ENCODE results near the gene PTPRT. TPM values are rescaled to one million over a fixed set of nuclear protein-coding genes. Genes with fewer than 3 reads are reported as not detected.

Gene PTPRT
- total RNA-seq, 1 experiment from 2014 or later, result 44.5 TPM

- Histone ChIP-seq H3K27ac (ENCODE audit: low read length) (no peak overlapping the region), H3K4me1 (ENCODE audit: low read length) (no peaks in the 10 kb centered on the region), H3K36me3 (ENCODE audit: insufficient read depth, low read length) (no peaks in the 10 kb centered on the region), H3K79me2 (ENCODE audit: low read length) (no peaks in the 10 kb centered on the region), H3K9me2 (replicated peaks; ENCODE audit: insufficient read depth, low read length) (no peaks in the 10 kb centered on the region), H2AFZ (ENCODE audit: low read length) (no peak overlapping the region), H3K9ac (ENCODE audit: low read length) (no peak overlapping the region), H3K4me3 (ENCODE audit: low read length) (no peak overlapping the region), H4K20me1 (ENCODE audit: insufficient read depth, low read depth, low read length) (no peaks in the 10 kb centered on the region), H3K4me2 (ENCODE audit: low read depth, low read length, poor library complexity, severe bottlenecking) (no peak overlapping the region), H3K9me3 (ENCODE audit: low read length) (no peaks in the 10 kb centered on the region), H3K27me3 (ENCODE audit: low read length) (no peaks in the 10 kb centered on the region)
- DNase-seq, result no peak
Measured at GRCh38 chr20:42134265-42135098, 1055.2 kb downstream of the PTPRT start.

- no peak overlapping the region for H3K9ac ChIP-seq (ENCODE audit: low read length)
- H3K9me3 ChIP-seq (ENCODE audit: low read length), result no peaks in the 10 kb centered on the region
- no peaks in the 10 kb centered on the region for H3K27me3 ChIP-seq (ENCODE audit: low read length)
- no peak overlapping the region for H2AFZ ChIP-seq (ENCODE audit: low read length)
- no peak overlapping the region for H3K4me2 ChIP-seq (ENCODE audit: low read depth, low read length, poor library complexity, severe bottlenecking)
- H3K4me3 ChIP-seq (ENCODE audit: low read length), result no peak overlapping the region
- H3K9me2 ChIP-seq (replicated peaks; ENCODE audit: insufficient read depth, low read length), result no peaks in the 10 kb centered on the region
- no peaks in the 10 kb centered on the region for H3K36me3 ChIP-seq (ENCODE audit: insufficient read depth, low read length)
- H3K79me2 ChIP-seq (ENCODE audit: low read length), result no peaks in the 10 kb centered on the region
- DNase-seq, result no peak
- H4K20me1 ChIP-seq (ENCODE audit: insufficient read depth, low read depth, low read length), result no peaks in the 10 kb centered on the region
- H3K4me1 ChIP-seq (ENCODE audit: low read length), result no peaks in the 10 kb centered on the region
- no peak overlapping the region for H3K27ac ChIP-seq (ENCODE audit: low read length)
Measured at GRCh38 chr20:42130810-42131596, 1058.7 kb downstream of the PTPRT start.

- Histone ChIP-seq H3K9me3 (ENCODE audit: low read length) (no peaks in the 10 kb centered on the region), H3K9me2 (replicated peaks; ENCODE audit: insufficient read depth, low read length) (no peaks in the 10 kb centered on the region), H3K4me1 (ENCODE audit: low read length) (no peaks in the 10 kb centered on the region), H3K4me3 (ENCODE audit: low read length) (no peak overlapping the region), H2AFZ (ENCODE audit: low read length) (no peak overlapping the region), H3K4me2 (ENCODE audit: low read depth, low read length, poor library complexity, severe bottlenecking) (no peak overlapping the region), H3K27me3 (ENCODE audit: low read length) (no peaks in the 10 kb centered on the region), H3K27ac (ENCODE audit: low read length) (no peak overlapping the region), H3K9ac (ENCODE audit: low read length) (no peak overlapping the region), H3K36me3 (ENCODE audit: insufficient read depth, low read length) (no peaks in the 10 kb centered on the region), H3K79me2 (ENCODE audit: low read length) (no peaks in the 10 kb centered on the region), H4K20me1 (ENCODE audit: insufficient read depth, low read depth, low read length) (no peaks in the 10 kb centered on the region)
- DNase-seq, result no peak
Measured at GRCh38 chr20:42125426-42125825, 1064.3 kb downstream of the PTPRT start.

GRCh38 chr20:42123981-42124473, 1065.7 kb downstream of the PTPRT start:
- Histone ChIP-seq H3K79me2 (ENCODE audit: low read length) (no peaks in the 10 kb centered on the region), H3K4me1 (ENCODE audit: low read length) (no peaks in the 10 kb centered on the region), H4K20me1 (ENCODE audit: insufficient read depth, low read depth, low read length) (no peaks in the 10 kb centered on the region), H3K27ac (ENCODE audit: low read length) (no peak overlapping the region), H3K4me3 (ENCODE audit: low read length) (no peak overlapping the region), H3K4me2 (ENCODE audit: low read depth, low read length, poor library complexity, severe bottlenecking) (no peak overlapping the region), H3K27me3 (ENCODE audit: low read length) (no peaks in the 10 kb centered on the region), H2AFZ (ENCODE audit: low read length) (no peak overlapping the region), H3K9ac (ENCODE audit: low read length) (no peak overlapping the region), H3K36me3 (ENCODE audit: insufficient read depth, low read length) (no peaks in the 10 kb centered on the region), H3K9me3 (ENCODE audit: low read length) (no peaks in the 10 kb centered on the region), H3K9me2 (replicated peaks; ENCODE audit: insufficient read depth, low read length) (no peaks in the 10 kb centered on the region)
- DNase-seq, result no peak

GRCh38 chr20:42118409-42119125, 1071.1 kb downstream of the PTPRT start:
- Histone ChIP-seq H3K4me2 (ENCODE audit: low read depth, low read length, poor library complexity, severe bottlenecking) (no peak overlapping the region), H3K9ac (ENCODE audit: low read length) (no peak overlapping the region), H3K79me2 (ENCODE audit: low read length) (no peaks in the 10 kb centered on the region), H4K20me1 (ENCODE audit: insufficient read depth, low read depth, low read length) (no peaks in the 10 kb centered on the region), H3K9me3 (ENCODE audit: low read length) (no peaks in the 10 kb centered on the region), H2AFZ (ENCODE audit: low read length) (no peak overlapping the region), H3K27ac (ENCODE audit: low read length) (no peak overlapping the region), H3K9me2 (replicated peaks; ENCODE audit: insufficient read depth, low read length) (no peaks in the 10 kb centered on the region), H3K4me3 (ENCODE audit: low read length) (no peak overlapping the region), H3K4me1 (ENCODE audit: low read length) (peaks cover 15% of the 10 kb centered on the region), H3K27me3 (ENCODE audit: low read length) (no peaks in the 10 kb centered on the region), H3K36me3 (ENCODE audit: insufficient read depth, low read length) (no peaks in the 10 kb centered on the region)
- DNase-seq, result no peak

GRCh38 chr20:42118001-42118400, 1071.7 kb downstream of the PTPRT start:
- Histone ChIP-seq H3K9ac (ENCODE audit: low read length) (no peak overlapping the region), H3K4me1 (ENCODE audit: low read length) (peaks cover 20% of the 10 kb centered on the region), H3K27ac (ENCODE audit: low read length) (no peak overlapping the region), H4K20me1 (ENCODE audit: insufficient read depth, low read depth, low read length) (no peaks in the 10 kb centered on the region), H3K27me3 (ENCODE audit: low read length) (no peaks in the 10 kb centered on the region), H3K4me3 (ENCODE audit: low read length) (no peak overlapping the region), H2AFZ (ENCODE audit: low read length) (no peak overlapping the region), H3K4me2 (ENCODE audit: low read depth, low read length, poor library complexity, severe bottlenecking) (no peak overlapping the region), H3K9me3 (ENCODE audit: low read length) (no peaks in the 10 kb centered on the region), H3K36me3 (ENCODE audit: insufficient read depth, low read length) (no peaks in the 10 kb centered on the region; the same call in 1 of the 2 replicates), H3K79me2 (ENCODE audit: low read length) (no peaks in the 10 kb centered on the region), H3K9me2 (replicated peaks; ENCODE audit: insufficient read depth, low read length) (no peaks in the 10 kb centered on the region)
- DNase-seq, result no peak

- peaks cover 26% of the 10 kb centered on the region for H3K4me1 ChIP-seq (ENCODE audit: low read length)
- DNase-seq, result no peak
- no peak overlapping the region for H3K9ac ChIP-seq (ENCODE audit: low read length)
- no peaks in the 10 kb centered on the region; the same call in 1 of the 2 replicates for H3K36me3 ChIP-seq (ENCODE audit: insufficient read depth, low read length)
- H3K4me3 ChIP-seq (ENCODE audit: low read length), result no peak overlapping the region
- peak overlapping the region; percentile 24 for H3K4me2 ChIP-seq (ENCODE audit: low read depth, low read length, poor library complexity, severe bottlenecking)
- no peaks in the 10 kb centered on the region for H4K20me1 ChIP-seq (ENCODE audit: insufficient read depth, low read depth, low read length)
- no peaks in the 10 kb centered on the region for H3K27me3 ChIP-seq (ENCODE audit: low read length)
- no peaks in the 10 kb centered on the region for H3K79me2 ChIP-seq (ENCODE audit: low read length)
- H2AFZ ChIP-seq (ENCODE audit: low read length), result no peak overlapping the region
- H3K9me3 ChIP-seq (ENCODE audit: low read length), result no peaks in the 10 kb centered on the region
- no peaks in the 10 kb centered on the region for H3K9me2 ChIP-seq (replicated peaks; ENCODE audit: insufficient read depth, low read length)
- no peak overlapping the region for H3K27ac ChIP-seq (ENCODE audit: low read length)
Measured at GRCh38 chr20:42113236-42113635, 1076.5 kb downstream of the PTPRT start.

GRCh38 chr20:42112161-42112560, 1077.5 kb downstream of the PTPRT start:
- Histone ChIP-seq H3K27ac (ENCODE audit: low read length) (no peak overlapping the region), H3K4me1 (ENCODE audit: low read length) (peaks cover 26% of the 10 kb centered on the region), H3K4me3 (ENCODE audit: low read length) (no peak overlapping the region), H3K36me3 (ENCODE audit: insufficient read depth, low read length) (no peaks in the 10 kb centered on the region; the same call in 1 of the 2 replicates), H2AFZ (ENCODE audit: low read length) (no peak overlapping the region), H3K79me2 (ENCODE audit: low read length) (no peaks in the 10 kb centered on the region), H3K9me2 (replicated peaks; ENCODE audit: insufficient read depth, low read length) (no peaks in the 10 kb centered on the region), H3K9ac (ENCODE audit: low read length) (no peak overlapping the region), H4K20me1 (ENCODE audit: insufficient read depth, low read depth, low read length) (no peaks in the 10 kb centered on the region), H3K9me3 (ENCODE audit: low read length) (no peaks in the 10 kb centered on the region), H3K4me2 (ENCODE audit: low read depth, low read length, poor library complexity, severe bottlenecking) (no peak overlapping the region), H3K27me3 (ENCODE audit: low read length) (no peaks in the 10 kb centered on the region)
- no peak for DNase-seq
